ENCODE data around the gene USP9Y.

Gene USP9Y

DNA sequence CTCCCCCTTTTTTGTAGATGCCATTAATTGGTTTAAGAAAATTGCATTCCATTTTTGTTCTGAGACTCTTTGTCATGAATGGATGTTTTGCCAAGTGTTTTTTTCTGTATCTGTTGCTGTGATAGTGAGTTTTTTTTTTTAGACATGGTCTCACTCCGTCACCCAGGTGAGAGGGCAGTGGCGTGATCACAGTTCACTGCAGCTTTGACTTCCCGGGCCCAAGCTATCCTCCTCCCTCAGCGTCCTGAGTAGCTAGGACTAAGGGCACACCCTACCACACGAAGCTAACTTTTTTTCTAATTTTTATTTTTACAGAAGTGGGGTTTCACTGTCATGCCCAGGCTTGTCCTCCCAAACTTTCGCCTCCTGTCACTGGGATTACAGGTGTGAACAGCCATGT is 51.8 kb downstream of the USP9Y start:
- no peaks in the 10 kb centered on the region for H3K4me1 ChIP-seq (ENCODE audit: control insufficient read depth in 2 of 2, insufficient read depth in 1 of 2, low read depth in 1 of 2, low read length in 2 of 2)
- no peak overlapping the region for H3K23ac ChIP-seq (ENCODE audit: low read depth, low read length, poor library complexity)
- no peak overlapping the region for H3K27ac ChIP-seq (replicated peaks; ENCODE audit: low read length)
- no peak overlapping the region for H2BK12ac ChIP-seq (ENCODE audit: low read length)
- H3K27me3 ChIP-seq (ENCODE audit: control insufficient read depth in 3 of 3, insufficient read depth in 3 of 3, low read depth in 1 of 3, low read length in 3 of 3), result no peaks in the 10 kb centered on the region
- no peak overlapping the region for H3K14ac ChIP-seq (ENCODE audit: low read length)
- no peaks in the 10 kb centered on the region for H3K36me3 ChIP-seq (replicated peaks in 1 of 2; ENCODE audit: control insufficient read depth in 2 of 2, insufficient read depth in 2 of 2, low read length in 2 of 2)
- DNase-seq (ENCODE audit: low spot score), result no peak
- H3K18ac ChIP-seq (ENCODE audit: low read length), result no peak overlapping the region
- H3K4me3 ChIP-seq (ENCODE audit: low read length in 2 of 2), result no peak overlapping the region
- H3K9ac ChIP-seq (ENCODE audit: low read depth, low read length, poor library complexity), result no peak overlapping the region
- H2AFZ ChIP-seq (ENCODE audit: low read length), result no peak overlapping the region
- no peak overlapping the region for H4K91ac ChIP-seq (ENCODE audit: low read depth, low read length, poor library complexity)
- no peak overlapping the region for H3K4me2 ChIP-seq (ENCODE audit: insufficient read depth, low read length, poor library complexity, severe bottlenecking)
- no peaks in the 10 kb centered on the region for H3K9me3 ChIP-seq (replicated peaks in 1 of 2; ENCODE audit: control insufficient read depth in 2 of 2, insufficient read depth in 1 of 2, low read depth in 1 of 2, low read length in 2 of 2)
- WGBS, 2 donors (ENCODE audit: extremely low coverage in 2 of 2, insufficient read length in 2 of 2, insufficient replicate concordance in 1 of 2), result no CpG with 5 or more reads among the region's 6 CpGs
- H3K4ac ChIP-seq (ENCODE audit: low read length), result no peak overlapping the region
- H3K79me1 ChIP-seq (ENCODE audit: low read depth, low read length), result no peaks in the 10 kb centered on the region
- H2AK5ac ChIP-seq (ENCODE audit: low read depth, low read length), result no peak overlapping the region
- H2BK120ac ChIP-seq (ENCODE audit: low read depth, low read length), result no peak overlapping the region
- no peak overlapping the region for H4K8ac ChIP-seq (ENCODE audit: low read depth, low read length)
- H2BK5ac ChIP-seq (ENCODE audit: low read length), result no peak overlapping the region
- no peak overlapping the region for H2BK15ac ChIP-seq (ENCODE audit: low read length)

DNA sequence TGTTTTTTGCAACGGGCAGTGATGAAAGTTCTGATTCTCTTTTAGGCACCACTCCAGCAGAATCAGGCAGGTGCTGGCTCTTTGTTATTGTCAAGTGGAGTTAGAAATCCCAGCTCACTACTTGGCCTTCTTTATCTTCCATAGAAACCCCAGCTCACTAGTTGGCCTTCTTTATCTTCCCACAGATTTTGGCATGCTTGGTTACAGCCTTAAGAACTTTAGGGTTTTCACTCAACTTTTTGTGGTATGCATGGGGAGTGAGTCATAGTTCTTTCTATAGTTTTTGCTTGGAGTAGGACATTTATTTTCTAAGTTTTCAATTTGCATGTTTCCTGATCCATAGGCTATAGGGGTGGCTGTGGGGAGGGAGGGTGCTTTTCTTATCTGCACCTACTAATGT is 55.0 kb downstream of the USP9Y start:
- Histone ChIP-seq H2BK5ac (ENCODE audit: low read length) (no peak overlapping the region), H3K4me2 (ENCODE audit: insufficient read depth, low read length, poor library complexity, severe bottlenecking) (no peak overlapping the region), H3K4ac (ENCODE audit: low read length) (no peak overlapping the region), H3K23ac (ENCODE audit: low read depth, low read length, poor library complexity) (no peak overlapping the region), H3K18ac (ENCODE audit: low read length) (no peak overlapping the region), H3K4me3 (ENCODE audit: low read length in 2 of 2) (no peak overlapping the region), H3K9me3 (replicated peaks in 1 of 2; ENCODE audit: control insufficient read depth in 2 of 2, insufficient read depth in 1 of 2, low read depth in 1 of 2, low read length in 2 of 2) (no peaks in the 10 kb centered on the region), H3K14ac (ENCODE audit: low read length) (no peak overlapping the region), H3K27ac (replicated peaks; ENCODE audit: low read length) (no peak overlapping the region), H3K79me1 (ENCODE audit: low read depth, low read length) (no peaks in the 10 kb centered on the region), H2AFZ (ENCODE audit: low read length) (no peak overlapping the region), H4K91ac (ENCODE audit: low read depth, low read length, poor library complexity) (no peak overlapping the region), H2BK15ac (ENCODE audit: low read length) (no peak overlapping the region), H3K27me3 (ENCODE audit: control insufficient read depth in 3 of 3, insufficient read depth in 3 of 3, low read depth in 1 of 3, low read length in 3 of 3) (no peaks in the 10 kb centered on the region), H4K8ac (ENCODE audit: low read depth, low read length) (no peak overlapping the region), H3K9ac (ENCODE audit: low read depth, low read length, poor library complexity) (no peak overlapping the region), H3K36me3 (replicated peaks in 1 of 2; ENCODE audit: control insufficient read depth in 2 of 2, insufficient read depth in 2 of 2, low read length in 2 of 2) (no peaks in the 10 kb centered on the region), H3K4me1 (ENCODE audit: control insufficient read depth in 2 of 2, insufficient read depth in 1 of 2, low read depth in 1 of 2, low read length in 2 of 2) (no peaks in the 10 kb centered on the region), H2BK12ac (ENCODE audit: low read length) (no peak overlapping the region), H2BK120ac (ENCODE audit: low read depth, low read length) (no peak overlapping the region), H2AK5ac (ENCODE audit: low read depth, low read length) (no peak overlapping the region)
- DNase-seq (ENCODE audit: low spot score), result no peak
- no CpG with 5 or more reads among the region's 1 CpG for WGBS, 2 donors (ENCODE audit: extremely low coverage in 2 of 2, insufficient read length in 2 of 2, insufficient replicate concordance in 1 of 2)

DNA sequence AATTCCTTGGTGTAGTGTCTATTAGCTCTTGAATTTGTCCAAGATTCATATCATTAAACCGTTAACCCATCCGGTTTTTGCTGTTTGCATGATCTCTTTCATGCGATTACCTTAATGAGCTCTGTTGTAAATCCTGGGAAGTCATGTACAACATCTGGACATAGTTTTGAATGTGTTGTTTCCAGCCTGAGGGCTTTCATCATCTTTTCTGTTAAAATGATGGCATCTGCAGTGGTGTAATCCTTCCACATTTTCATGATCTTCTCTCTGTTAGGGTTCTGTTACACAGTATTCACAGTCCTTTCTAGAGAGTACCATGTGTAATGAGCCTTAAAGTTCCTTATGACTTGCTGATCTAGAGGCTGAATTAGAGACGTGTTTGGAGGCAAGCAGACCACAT is 64.9 kb downstream of the USP9Y start:
- H4K91ac ChIP-seq (ENCODE audit: low read depth, low read length, poor library complexity), result no peak overlapping the region
- no peak overlapping the region for H2AFZ ChIP-seq (ENCODE audit: low read length)
- no peak overlapping the region for H2BK120ac ChIP-seq (ENCODE audit: low read depth, low read length)
- H3K4me3 ChIP-seq (ENCODE audit: low read length in 2 of 2), result no peak overlapping the region
- no peaks in the 10 kb centered on the region for H3K4me1 ChIP-seq (ENCODE audit: control insufficient read depth in 2 of 2, insufficient read depth in 1 of 2, low read depth in 1 of 2, low read length in 2 of 2)
- no peaks in the 10 kb centered on the region for H3K79me1 ChIP-seq (ENCODE audit: low read depth, low read length)
- H3K4me2 ChIP-seq (ENCODE audit: insufficient read depth, low read length, poor library complexity, severe bottlenecking), result no peak overlapping the region
- no peak overlapping the region for H3K14ac ChIP-seq (ENCODE audit: low read length)
- H3K36me3 ChIP-seq (replicated peaks in 1 of 2; ENCODE audit: control insufficient read depth in 2 of 2, insufficient read depth in 2 of 2, low read length in 2 of 2), result no peaks in the 10 kb centered on the region
- no peak overlapping the region for H3K27ac ChIP-seq (replicated peaks; ENCODE audit: low read length)
- no peaks in the 10 kb centered on the region for H3K27me3 ChIP-seq (ENCODE audit: control insufficient read depth in 3 of 3, insufficient read depth in 3 of 3, low read depth in 1 of 3, low read length in 3 of 3)
- no peaks in the 10 kb centered on the region for H3K9me3 ChIP-seq (replicated peaks in 1 of 2; ENCODE audit: control insufficient read depth in 2 of 2, insufficient read depth in 1 of 2, low read depth in 1 of 2, low read length in 2 of 2)
- no peak overlapping the region for H4K8ac ChIP-seq (ENCODE audit: low read depth, low read length)
- H2AK5ac ChIP-seq (ENCODE audit: low read depth, low read length), result no peak overlapping the region
- no peak for DNase-seq (ENCODE audit: low spot score)
- no peak overlapping the region for H3K23ac ChIP-seq (ENCODE audit: low read depth, low read length, poor library complexity)
- H2BK12ac ChIP-seq (ENCODE audit: low read length), result no peak overlapping the region
- H2BK15ac ChIP-seq (ENCODE audit: low read length), result no peak overlapping the region
- no peak overlapping the region for H3K9ac ChIP-seq (ENCODE audit: low read depth, low read length, poor library complexity)
- H3K4ac ChIP-seq (ENCODE audit: low read length), result no peak overlapping the region
- H3K18ac ChIP-seq (ENCODE audit: low read length), result no peak overlapping the region
- no peak overlapping the region for H2BK5ac ChIP-seq (ENCODE audit: low read length)
- WGBS, 2 donors (ENCODE audit: extremely low coverage in 2 of 2, insufficient read length in 2 of 2, insufficient replicate concordance in 1 of 2), result no CpG with 5 or more reads among the region's 4 CpGs

DNA sequence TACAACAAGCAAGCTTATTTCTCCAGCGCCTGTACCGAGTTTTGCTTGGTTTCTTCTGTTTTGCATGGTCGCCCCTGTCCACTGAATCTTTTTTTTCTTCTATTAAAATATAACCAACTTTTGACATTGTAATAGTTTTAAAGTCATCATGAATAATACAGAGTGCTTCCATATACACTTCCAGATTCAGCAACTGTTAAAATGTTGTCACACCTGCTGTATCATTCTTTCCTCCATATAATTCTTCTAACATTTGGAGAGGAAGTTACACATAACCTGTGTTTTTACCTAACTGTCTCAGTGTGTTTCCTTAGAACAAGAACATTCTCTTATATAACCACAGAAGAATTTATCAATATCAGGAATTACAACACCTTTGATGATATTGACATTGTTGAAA is 83.5 kb downstream of the USP9Y start:
- Histone ChIP-seq H3K9me3 (replicated peaks in 1 of 2; ENCODE audit: control insufficient read depth in 2 of 2, insufficient read depth in 1 of 2, low read depth in 1 of 2, low read length in 2 of 2) (no peaks in the 10 kb centered on the region), H3K4me2 (ENCODE audit: insufficient read depth, low read length, poor library complexity, severe bottlenecking) (no peak overlapping the region), H3K4me3 (ENCODE audit: low read length in 2 of 2) (no peak overlapping the region), H4K8ac (ENCODE audit: low read depth, low read length) (no peak overlapping the region), H3K27me3 (ENCODE audit: control insufficient read depth in 3 of 3, insufficient read depth in 3 of 3, low read depth in 1 of 3, low read length in 3 of 3) (no peaks in the 10 kb centered on the region), H2BK15ac (ENCODE audit: low read length) (no peak overlapping the region), H3K23ac (ENCODE audit: low read depth, low read length, poor library complexity) (no peak overlapping the region), H3K27ac (replicated peaks; ENCODE audit: low read length) (no peak overlapping the region), H3K36me3 (replicated peaks in 1 of 2; ENCODE audit: control insufficient read depth in 2 of 2, insufficient read depth in 2 of 2, low read length in 2 of 2) (no peaks in the 10 kb centered on the region), H3K18ac (ENCODE audit: low read length) (no peak overlapping the region), H3K9ac (ENCODE audit: low read depth, low read length, poor library complexity) (no peak overlapping the region), H2AFZ (ENCODE audit: low read length) (no peak overlapping the region), H2BK12ac (ENCODE audit: low read length) (no peak overlapping the region), H4K91ac (ENCODE audit: low read depth, low read length, poor library complexity) (no peak overlapping the region), H3K79me1 (ENCODE audit: low read depth, low read length) (no peaks in the 10 kb centered on the region), H3K14ac (ENCODE audit: low read length) (no peak overlapping the region), H3K4me1 (ENCODE audit: control insufficient read depth in 2 of 2, insufficient read depth in 1 of 2, low read depth in 1 of 2, low read length in 2 of 2) (no peaks in the 10 kb centered on the region), H3K4ac (ENCODE audit: low read length) (no peak overlapping the region), H2BK120ac (ENCODE audit: low read depth, low read length) (no peak overlapping the region), H2BK5ac (ENCODE audit: low read length) (no peak overlapping the region), H2AK5ac (ENCODE audit: low read depth, low read length) (no peak overlapping the region)
- DNase-seq (ENCODE audit: low spot score), result no peak
- WGBS, 2 donors (ENCODE audit: extremely low coverage in 2 of 2, insufficient read length in 2 of 2, insufficient replicate concordance in 1 of 2), result no CpG with 5 or more reads among the region's 3 CpGs

Data from neuronal stem cell (in vitro differentiated cells).